ENCODE results near the gene SMARCD2. TPM values are rescaled to one million over a fixed set of nuclear protein-coding genes. Genes with fewer than 3 reads are reported as not detected.

SMARCD2 gene
- total RNA-seq, 2 donors from 2014 or later = 73.0 to 75.8 TPM

DNA sequence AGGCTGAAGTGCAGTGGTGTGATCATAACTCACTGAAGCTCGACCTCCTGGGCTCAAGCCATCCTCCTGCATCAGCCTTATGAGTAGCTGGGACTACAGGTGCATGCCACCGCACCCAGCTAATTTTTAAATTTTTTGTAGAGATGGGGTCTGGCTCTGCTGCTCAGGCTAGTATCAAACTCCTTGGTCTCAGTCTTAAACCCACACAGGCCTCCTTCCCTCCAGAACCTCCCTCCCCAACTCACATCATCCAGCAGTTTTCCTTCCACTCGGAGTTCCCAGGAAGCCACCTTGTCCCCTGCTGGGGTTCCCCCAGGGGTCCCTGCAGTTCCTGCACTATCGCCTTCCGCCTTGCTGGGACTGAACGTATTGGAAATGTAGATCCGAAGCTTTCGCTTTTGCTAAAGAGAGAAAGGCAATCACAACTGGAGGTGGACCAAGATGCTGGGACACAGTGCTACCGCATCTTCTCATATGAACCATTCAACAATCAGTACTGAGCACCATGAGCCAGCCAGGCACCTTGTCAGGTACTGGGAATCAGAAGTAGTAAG, 7.2 kb downstream of the SMARCD2 start:
- DNase-seq = no peak
- no peak for ATAC-seq
- intact Hi-C loops (cut with DNase I, micrococcal nuclease) = no loop called here

DNA sequence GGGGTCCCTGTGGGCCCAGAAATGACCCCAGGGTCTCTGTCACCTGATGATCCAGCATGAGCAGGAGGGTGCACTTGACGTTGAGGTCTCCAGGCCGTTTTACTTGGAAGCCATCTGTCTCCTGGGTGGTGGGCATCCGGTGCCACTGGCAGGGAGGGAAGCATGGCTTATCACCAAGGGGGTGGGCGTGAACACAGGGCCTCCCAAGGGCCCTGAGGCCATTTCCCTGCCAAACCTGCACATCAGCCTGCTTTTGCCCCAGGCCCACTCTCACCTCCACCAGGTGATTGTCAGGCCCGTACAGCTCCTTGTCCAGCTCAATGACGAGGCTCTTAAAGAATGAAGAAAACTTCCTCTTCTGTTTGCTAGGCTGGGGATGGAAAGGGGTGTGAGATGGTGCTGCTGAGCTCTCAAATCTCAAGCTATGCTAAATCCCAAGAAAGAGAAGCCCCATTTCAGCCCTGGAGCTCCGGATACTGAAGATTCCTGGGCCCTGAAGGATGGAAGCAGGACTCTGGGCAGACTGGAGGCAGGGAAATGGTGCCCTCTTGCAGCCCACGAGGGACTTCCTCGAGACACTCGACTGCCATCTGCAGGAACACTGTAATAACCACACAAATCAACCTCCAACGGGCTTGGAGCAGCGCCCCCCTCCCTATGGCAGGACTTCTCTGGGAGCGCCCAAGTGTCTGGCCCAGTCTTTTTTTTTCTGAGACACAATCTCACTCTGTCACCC, 7.9 kb downstream of the SMARCD2 start:
- DNase-seq = peak; percentile 54 to 55
- intact Hi-C loops (cut with DNase I, micrococcal nuclease) = no loop called here
- ATAC-seq = peak; percentile 67

GRCh38 chr17:63833741-63834373, 8.6 kb downstream of the SMARCD2 start:
- no peak for DNase-seq
- intact Hi-C loops (cut with DNase I, micrococcal nuclease) = no loop called here
- no peak for ATAC-seq

DNA sequence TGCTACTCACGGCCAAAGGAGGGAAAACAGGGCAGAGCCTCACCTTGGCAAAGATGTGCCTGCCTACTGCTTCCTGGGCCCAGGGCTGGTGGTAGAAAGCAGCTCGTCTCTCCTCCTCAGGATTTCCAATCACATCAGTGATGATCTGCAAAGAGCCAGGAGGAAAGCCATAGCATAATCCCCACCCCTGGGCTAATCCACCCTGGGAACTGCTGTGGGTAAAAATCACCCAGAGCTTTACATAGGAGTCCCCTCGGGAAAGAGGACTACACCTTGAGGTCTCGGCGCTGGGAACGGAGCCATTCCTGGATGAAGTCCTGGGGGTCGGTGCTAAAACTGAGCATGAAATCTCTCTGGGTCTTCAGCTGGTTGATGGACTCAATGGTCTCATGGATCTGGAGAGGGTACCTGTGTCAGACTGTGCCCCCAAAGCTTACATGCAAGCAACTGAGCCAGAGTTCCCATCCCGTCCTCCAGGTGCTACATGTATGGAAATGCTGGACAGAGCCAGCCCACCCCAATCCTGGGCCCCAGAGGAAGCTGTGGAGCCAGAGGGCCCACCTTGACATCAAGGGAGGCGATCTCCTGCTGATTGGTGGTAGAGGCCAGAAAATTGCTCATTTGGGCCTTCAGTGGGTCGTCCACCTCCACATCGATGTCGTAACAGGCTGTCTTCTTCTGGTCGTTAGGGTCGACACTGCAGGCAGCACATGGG, 9.3 kb downstream of the SMARCD2 start:
- intact Hi-C loops (cut with DNase I, micrococcal nuclease) = no loop called here
- DNase-seq (no peak), ATAC-seq (no peak)

DNA sequence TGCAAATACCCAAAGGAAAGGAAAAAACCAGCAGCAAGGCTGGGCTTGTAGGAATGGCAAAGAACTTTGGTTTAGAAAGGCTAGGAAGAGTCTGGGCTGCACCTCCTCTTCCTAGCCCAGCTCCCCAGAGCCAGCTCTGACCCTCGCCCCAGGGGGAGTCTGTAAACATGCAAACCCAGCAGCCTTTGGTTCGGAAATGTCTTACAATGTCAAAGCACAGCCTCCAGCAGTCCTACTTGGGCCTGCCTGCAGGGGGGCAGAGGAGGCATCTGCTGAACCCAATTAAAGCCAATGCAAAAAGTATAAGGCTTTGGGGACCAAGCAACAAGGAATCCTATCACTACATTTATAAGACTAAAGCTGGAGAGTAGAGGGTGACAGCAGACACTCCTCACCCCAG, 10.0 kb downstream of the SMARCD2 start:
- intact Hi-C loops (cut with DNase I, micrococcal nuclease) = no loop called here

GRCh38 chr17:63832014-63832413, 10.5 kb downstream of the SMARCD2 start:
- no peak for ATAC-seq
- no peak for DNase-seq
- intact Hi-C loops (cut with DNase I, micrococcal nuclease) = no loop called here

More for the DNA sequence above, 10.0 kb downstream of the SMARCD2 start:
- ATAC-seq (no peak), DNase-seq (no peak)

- ATAC-seq (no peak), DNase-seq (no peak)
- intact Hi-C loops (cut with DNase I, micrococcal nuclease) = no loop called here
Observed at GRCh38 chr17:63831505-63831904, 11.0 kb downstream of the SMARCD2 start.

GRCh38 chr17:63830904-63831491, 11.5 kb downstream of the SMARCD2 start:
- DNase-seq = no peak
- intact Hi-C loops (cut with DNase I, micrococcal nuclease) = no loop called here
- no peak for ATAC-seq

DNA sequence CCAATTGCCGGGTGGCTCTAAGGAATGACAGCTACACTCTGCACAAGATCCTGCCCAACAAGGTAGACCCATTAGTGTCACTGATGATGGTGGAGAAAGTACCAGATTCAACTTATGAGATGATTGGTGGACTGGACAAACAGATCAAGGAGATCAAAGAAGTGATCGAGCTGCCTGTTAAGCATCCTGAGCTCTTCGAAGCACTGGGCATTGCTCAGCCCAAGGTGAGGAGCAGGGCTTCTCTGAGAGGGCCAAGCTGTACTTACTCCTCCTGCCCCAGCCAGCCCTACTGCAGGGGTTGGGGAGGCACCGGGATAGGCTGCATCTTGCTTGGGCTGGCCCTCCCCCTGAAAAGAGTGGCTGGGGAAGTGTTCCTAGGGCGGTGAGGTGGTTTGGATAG, 12.2 kb downstream of the SMARCD2 start:
- intact Hi-C loops (cut with DNase I, micrococcal nuclease) = no loop called here

DNA sequence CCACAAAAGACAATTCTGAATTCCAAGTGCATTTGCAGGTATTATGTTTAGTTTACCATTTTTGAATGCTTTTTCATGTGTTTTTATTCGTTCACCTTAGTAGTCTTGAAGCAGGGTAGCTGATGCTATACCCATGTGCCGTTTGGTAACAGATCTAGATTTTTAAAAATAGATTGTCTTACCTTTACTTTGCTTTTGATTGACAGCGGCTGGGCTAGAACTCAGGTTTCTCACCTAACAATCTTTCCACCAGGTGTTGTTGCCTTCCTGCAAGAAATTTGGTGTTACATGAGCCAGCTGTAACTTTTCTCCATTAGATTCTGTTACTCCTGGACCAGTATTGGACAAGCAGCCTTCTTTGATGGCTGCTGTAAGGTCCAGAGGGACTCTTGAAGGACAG, 13.5 kb downstream of the SMARCD2 start:
- intact Hi-C loops (cut with DNase I, micrococcal nuclease) = no loop called here
- ATAC-seq = no peak
- no peak for DNase-seq

More for the DNA sequence above, 12.2 kb downstream of the SMARCD2 start:
- ATAC-seq (no peak), DNase-seq (no peak)

DNA sequence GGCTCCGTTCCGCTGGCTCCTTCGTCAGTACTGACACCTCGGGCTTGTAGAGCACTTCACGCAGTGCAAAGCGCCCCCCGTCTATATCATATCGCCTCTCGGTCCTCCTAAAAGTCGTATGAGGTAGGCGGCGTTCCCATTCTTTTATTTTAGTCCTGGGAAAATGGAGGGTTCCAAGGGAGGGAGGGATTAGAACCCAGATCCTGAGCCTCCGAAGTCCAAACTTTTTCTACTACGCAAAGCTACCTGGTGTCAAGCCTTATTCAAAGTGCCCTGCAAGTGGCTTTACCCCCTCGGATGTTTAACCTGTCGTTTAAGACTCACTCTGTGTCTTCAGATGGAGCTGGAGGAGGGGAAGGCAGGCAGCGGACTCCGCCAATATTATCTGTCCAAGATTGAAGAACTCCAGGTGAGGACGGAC, 14.7 kb downstream of the SMARCD2 start:
- intact Hi-C loops (cut with DNase I, micrococcal nuclease) = no loop called here
- DNase-seq = no peak
- no peak for ATAC-seq

DNA sequence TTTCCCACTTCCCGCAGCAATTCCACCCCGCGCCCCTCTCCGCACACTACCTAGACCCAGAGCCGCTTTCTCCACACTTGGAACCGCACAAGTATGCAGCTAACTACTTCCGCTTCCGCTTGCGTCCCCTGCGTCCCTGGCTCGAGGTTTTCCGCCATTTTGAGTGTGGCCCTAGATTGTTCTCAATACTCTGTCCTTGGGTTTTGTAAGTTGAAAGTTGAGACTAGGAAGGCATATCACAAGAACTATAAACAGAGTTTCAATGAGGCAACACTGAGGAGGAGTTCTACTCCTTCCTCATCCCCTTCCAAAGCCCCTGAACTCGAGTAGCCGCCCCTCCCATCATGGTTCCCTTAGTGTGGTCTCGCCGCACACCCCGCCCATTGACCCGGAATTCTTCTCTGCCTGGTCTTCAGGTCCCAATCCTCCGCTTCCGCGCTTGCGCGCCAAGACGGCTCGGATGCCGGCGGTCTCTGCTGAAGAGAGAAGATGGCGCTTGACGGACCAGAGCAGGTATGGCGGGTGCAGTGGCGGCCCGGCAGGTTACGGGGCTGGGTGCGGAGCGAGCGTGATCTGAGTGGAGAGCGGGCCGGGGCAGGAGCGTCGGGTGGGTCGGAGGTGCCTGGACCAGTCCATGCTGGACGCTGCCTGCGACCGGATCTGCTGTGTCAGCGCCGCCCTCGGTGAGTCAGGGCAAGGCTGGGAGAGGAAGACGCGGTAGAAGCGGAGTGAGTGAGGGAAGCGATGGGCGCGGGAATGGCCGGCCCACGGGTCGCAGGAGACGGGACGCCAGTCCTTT, 15.3 kb downstream of the SMARCD2 start, which contains the start of the genes FTSJ3 and PSMC5:
FTSJ3 (minus strand) TSS at position 662 of the 799 bp plus-strand sequence. CDS start 761 bp downstream, outside the sequence.
PSMC5 (plus strand) TSS at position 430 of the 799 bp plus-strand sequence; CDS start at position 490, 60 bp downstream.
- DNase-seq (peak; percentile 97), ATAC-seq (peak; percentile 91)
- intact Hi-C loops (cut with DNase I, micrococcal nuclease) = no loop called here

DNA sequence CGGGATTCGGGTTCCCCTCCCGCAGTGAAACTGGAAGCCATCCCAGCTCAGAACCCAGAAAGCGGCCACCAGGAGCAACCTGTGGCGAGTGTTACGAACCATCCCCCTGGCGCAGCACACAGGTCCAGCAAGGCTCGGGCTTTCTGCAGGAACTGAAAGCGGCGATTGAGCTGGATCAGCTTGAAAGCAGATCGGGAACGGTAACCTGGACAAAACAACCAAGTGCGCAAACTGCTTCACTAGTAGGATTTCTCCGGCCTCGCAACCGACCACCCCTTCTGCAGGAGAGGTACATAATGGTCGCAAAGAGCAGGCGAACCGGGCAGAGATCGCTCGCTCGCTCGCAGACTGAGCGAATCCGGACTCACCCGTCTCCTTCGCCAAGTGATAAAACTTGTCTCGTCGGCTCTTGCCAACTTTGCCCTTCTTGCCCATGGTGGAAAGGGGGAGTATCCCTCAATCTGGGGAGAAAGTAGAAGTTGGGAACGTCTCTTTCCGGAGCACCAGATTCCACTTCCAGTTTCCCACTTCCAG, 15.9 kb downstream of the SMARCD2 start:
- peak; percentile 19 for ATAC-seq
- no peak for DNase-seq
- intact Hi-C loops (cut with DNase I, micrococcal nuclease) = no loop called here

DNA sequence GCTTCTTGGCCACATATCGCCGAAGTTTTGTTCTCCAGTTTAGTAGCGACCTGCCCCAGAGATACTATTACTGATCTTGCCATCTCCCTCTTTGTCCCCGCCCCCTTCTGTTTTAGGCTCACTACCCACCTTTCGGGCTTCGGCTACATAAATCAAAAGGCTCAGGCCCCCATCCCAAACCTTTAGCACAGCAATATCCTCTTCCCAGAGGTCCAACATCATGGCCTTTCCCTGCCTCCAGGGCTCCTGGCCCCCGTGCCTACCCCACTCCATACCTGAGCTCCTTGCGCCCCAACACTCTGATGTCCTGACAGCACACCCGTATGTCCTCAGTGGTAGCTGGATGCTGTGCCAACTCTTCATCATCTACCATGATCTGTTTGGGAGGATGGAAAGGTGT, 18.1 kb downstream of the SMARCD2 start:
- ATAC-seq (no peak), DNase-seq (no peak)
- intact Hi-C loops (cut with DNase I, micrococcal nuclease) = no loop called here

DNA sequence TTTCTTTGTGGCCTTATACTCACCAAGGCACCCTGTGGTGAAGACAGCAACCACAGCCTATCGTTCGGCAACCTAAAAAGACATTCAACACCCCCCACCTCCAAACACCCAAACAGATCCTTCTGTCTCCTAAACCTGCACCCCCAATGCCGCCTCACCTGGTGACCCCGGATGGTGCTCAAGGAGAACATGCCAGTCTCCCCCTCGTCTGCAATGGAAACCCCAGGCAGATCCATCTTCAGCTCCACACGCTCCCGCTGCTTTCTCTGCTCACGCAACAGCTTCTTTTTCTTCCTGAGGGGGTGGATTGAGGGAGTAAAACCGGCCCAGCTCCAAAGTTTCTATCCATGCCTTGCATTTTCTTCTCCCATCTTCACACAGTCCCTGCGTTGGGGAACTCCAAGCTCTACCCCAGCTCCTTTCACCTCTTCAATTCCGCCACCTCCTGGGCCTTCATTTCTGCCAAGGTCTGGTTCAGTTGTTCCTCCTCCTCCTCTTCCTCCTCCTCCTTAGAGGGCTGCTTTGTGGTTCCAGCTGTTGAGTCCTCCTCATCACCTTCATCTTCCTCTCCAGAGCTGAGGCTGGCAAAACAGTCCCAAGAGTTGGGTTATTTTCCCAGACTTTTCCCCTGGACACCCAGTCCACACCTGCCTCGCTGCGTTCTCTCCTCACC, 18.7 kb downstream of the SMARCD2 start:
- ATAC-seq (no peak), DNase-seq (no peak)
- intact Hi-C loops (cut with DNase I, micrococcal nuclease) = no loop called here

DNA sequence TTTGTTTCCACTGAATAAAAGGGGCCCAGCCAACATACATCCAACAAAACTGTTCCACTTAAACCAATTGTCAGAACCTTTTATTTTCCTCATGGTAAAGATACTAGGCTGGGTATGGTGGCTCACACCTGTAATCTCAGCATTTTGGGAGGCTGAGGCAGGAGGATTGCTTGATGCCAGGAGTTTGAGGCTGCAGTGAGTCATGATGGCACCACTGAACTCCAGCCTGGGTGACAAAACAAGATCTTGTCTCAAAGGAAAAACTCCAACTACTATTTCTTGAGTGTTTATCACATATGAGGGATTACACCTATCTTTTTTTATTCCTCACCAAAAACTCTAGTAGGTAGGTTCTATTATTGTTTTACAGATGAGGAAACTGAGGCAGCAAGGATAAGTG, 19.9 kb downstream of the SMARCD2 start:
- ATAC-seq (no peak), DNase-seq (no peak)
- intact Hi-C loops (cut with DNase I, micrococcal nuclease) = no loop called here

GRCh38 chr17:63821804-63822203, 20.7 kb downstream of the SMARCD2 start:
- ATAC-seq = no peak
- intact Hi-C loops (cut with DNase I, micrococcal nuclease) = no loop called here
- no peak for DNase-seq

All from left colon (tissue), 2 donors.